H1 (cell line): ENCODE results near the gene TOP2B. TPM values are rescaled to one million over a fixed set of nuclear protein-coding genes. Genes with fewer than 3 reads are reported as not detected.

Experiments
- CTCF ChIA-PET: fragments of 300-600 bp; sonication (Branson Sonifier 250); formaldehyde crosslinking; loops from one replicate; lab custom pipeline; 2021; ENCODE audit not compliant: partially characterized antibody; lab: Charles Lee
- POLR2A ChIA-PET: fragments of 300-600 bp; sonication (Branson Sonifier 250); formaldehyde crosslinking; loops from one replicate; lab custom pipeline; 2021; ENCODE audit warnings: inconsistent platforms; ENCODE audit not compliant: partially characterized antibody; lab: Charles Lee
- DNase-seq, 2 experiments: peaks; one replicate each; pipeline versions ENCODE4 v3.0.0 to v3.0.0-alpha.2; 2010 to 2022; ENCODE audit warnings: low spot score in 2 of 2, low read depth in 1 of 2, mixed read lengths in 1 of 2
- FAIRE-seq: peaks from 2 replicates; lab custom pipeline; 2011; peaks lifted over from hg19 to GRCh38; lab: Jason Lieb, UNC
- H2AFZ ChIP-seq: 2 replicates; pipeline ENCODE4 v1.8.1; 2012; ENCODE audit warnings: low read length, inconsistent platforms
- H2AK5ac ChIP-seq: 2 replicates; pipeline ENCODE4 v1.6.1; 2013; ENCODE audit warnings: low read depth, low read length
- H2BK120ac ChIP-seq: replicated peaks from 2 replicates; pipeline ENCODE3; 2013; ENCODE audit warnings: low read depth, low read length, inconsistent platforms
- H2BK12ac ChIP-seq: 2 replicates; pipeline ENCODE4 v1.6.1; 2013; ENCODE audit warnings: low read depth, low read length
- H2BK15ac ChIP-seq: 2 replicates; pipeline ENCODE4 v1.6.1; 2013; ENCODE audit warnings: low read length
- H2BK20ac ChIP-seq: 2 replicates; pipeline ENCODE4 v1.6.1; 2013; ENCODE audit warnings: low read length
- H2BK5ac ChIP-seq: 2 replicates; pipeline ENCODE4 v1.6.1; 2013; ENCODE audit warnings: low read depth, low read length
- H3K14ac ChIP-seq: 2 replicates; pipeline ENCODE4 v1.6.1; 2013; ENCODE audit warnings: inconsistent platforms; ENCODE audit not compliant: insufficient read length
- H3K18ac ChIP-seq: 2 replicates; pipeline ENCODE4 v1.6.1; 2013; ENCODE audit warnings: low read length; ENCODE audit errors: extremely low read depth
- H3K23ac ChIP-seq: 2 replicates; pipeline ENCODE4 v1.6.1; 2013; ENCODE audit warnings: inconsistent platforms; ENCODE audit not compliant: insufficient read length
- H3K23me2 ChIP-seq: 2 replicates; pipeline ENCODE4 v1.6.1; 2013; ENCODE audit warnings: low read depth, low read length
- H3K27ac ChIP-seq: 2 replicates; pipeline ENCODE4 v1.6.1; 2011; ENCODE audit warnings: low read depth, low read length, inconsistent platforms
- H3K27me3 ChIP-seq, 4 experiments: replicated peaks in 1 of 4; 1 replicate in 1 of 4; 2 replicates in 3 of 4; pipeline versions ENCODE4 v1.6.1 to v1.8.1; 2011 to 2013; ENCODE audit warnings: low read length in 3 of 4, mild to moderate bottlenecking in 3 of 4, inconsistent platforms in 2 of 4, mixed read lengths in 2 of 4, moderate library complexity in 1 of 4; ENCODE audit not compliant: control insufficient read depth in 3 of 4, insufficient read depth in 3 of 4; ENCODE audit errors: extremely low read depth in 1 of 4
- H3K36me3 ChIP-seq, 4 experiments: 2 replicates each; pipeline versions ENCODE4 v1.6.1 to v1.8.1; 2011 to 2013; ENCODE audit warnings: mild to moderate bottlenecking in 4 of 4, low read length in 3 of 4, moderate library complexity in 2 of 4, control low read depth in 1 of 4, inconsistent platforms in 1 of 4; ENCODE audit not compliant: insufficient read depth in 4 of 4, control insufficient read depth in 2 of 4
- H3K4ac ChIP-seq: replicated peaks from 2 replicates; pipeline ENCODE3; 2013; ENCODE audit warnings: low read length, low read depth, mixed read lengths, inconsistent platforms; ENCODE audit not compliant: insufficient read length
- H3K4me1 ChIP-seq, 4 experiments: replicated peaks in 1 of 4; 1 replicate in 1 of 4; 2 replicates in 3 of 4; pipeline versions ENCODE4 v1.6.1 to v1.8.1; 2011 to 2013; ENCODE audit warnings: low read length in 3 of 4, inconsistent platforms in 2 of 4, mixed read lengths in 1 of 4; ENCODE audit not compliant: insufficient read depth in 4 of 4, control insufficient read depth in 3 of 4
- H3K4me2 ChIP-seq, 2 experiments: 2 replicates each; pipeline versions ENCODE4 v1.6.1 to v1.8.1; 2011 to 2013; ENCODE audit warnings: low read depth in 2 of 2, low read length in 2 of 2, control low read depth in 1 of 2, inconsistent platforms in 1 of 2, mild to moderate bottlenecking in 1 of 2; ENCODE audit not compliant: insufficient read depth in 1 of 2
- H3K4me3 ChIP-seq, 4 experiments: fragments of 200-600, 300-600 bp in 1 of 4; sonication (generic), shearing (Covaris generic), sonication (Bioruptor Twin) in 1 of 4; 2 replicates each; pipeline versions ENCODE4 v1.5.1 to v1.8.1; 2011 to 2016; ENCODE audit warnings: low read length in 4 of 4, low read depth in 3 of 4, control low read depth in 2 of 4, inconsistent platforms in 2 of 4, mild to moderate bottlenecking in 2 of 4, mixed read lengths in 1 of 4, moderate library complexity in 1 of 4; ENCODE audit not compliant: insufficient read depth in 2 of 4; ENCODE audit errors: extremely low read depth in 1 of 4
- H3K56ac ChIP-seq: replicated peaks from 2 replicates; pipeline ENCODE3; 2013; ENCODE audit warnings: low read depth, mild to moderate bottlenecking, mixed read lengths, low read length, inconsistent platforms; ENCODE audit not compliant: insufficient read length
- H3K79me1 ChIP-seq: 2 replicates; pipeline ENCODE4 v1.6.1; 2013; ENCODE audit warnings: low read depth, low read length, control low read depth
- H3K79me2 ChIP-seq, 2 experiments: 2 replicates each; pipeline versions ENCODE4 v1.6.1 to v1.8.1; 2012 to 2013; ENCODE audit warnings: low read length in 2 of 2, mild to moderate bottlenecking in 2 of 2, inconsistent platforms in 1 of 2; ENCODE audit not compliant: insufficient read depth in 2 of 2, control insufficient read depth in 1 of 2
- H3K9ac ChIP-seq, 4 experiments: replicated peaks in 1 of 4; 1 replicate in 1 of 4; 2 replicates in 3 of 4; pipeline versions ENCODE4 v1.6.1 to v1.8.1; 2011 to 2013; ENCODE audit warnings: low read depth in 3 of 4, low read length in 3 of 4, control low read depth in 2 of 4, mild to moderate bottlenecking in 2 of 4, moderate library complexity in 2 of 4, inconsistent platforms in 1 of 4; ENCODE audit errors: extremely low read depth in 1 of 4
- H3K9me3 ChIP-seq, 2 experiments: 2 replicates each; pipeline versions ENCODE4 v1.6.1 to v1.8.1; 2012 to 2013; ENCODE audit warnings: mild to moderate bottlenecking in 2 of 2, moderate library complexity in 2 of 2, control low read depth in 1 of 2, inconsistent platforms in 1 of 2, low read depth in 1 of 2, low read length in 1 of 2, mixed read lengths in 1 of 2; ENCODE audit not compliant: insufficient read depth in 2 of 2
- H4K20me1 ChIP-seq, 2 experiments: replicated peaks in 1 of 2; 2 replicates each; pipeline versions ENCODE3 to v1.8.1; 2011 to 2013; ENCODE audit warnings: inconsistent platforms in 2 of 2, low read length in 2 of 2, mild to moderate bottlenecking in 1 of 2; ENCODE audit not compliant: insufficient read depth in 2 of 2, control insufficient read depth in 1 of 2
- H4K5ac ChIP-seq: 2 replicates; pipeline ENCODE4 v1.6.1; 2013; ENCODE audit warnings: low read length, low read depth, mixed read lengths, inconsistent platforms; ENCODE audit not compliant: insufficient read length
- H4K8ac ChIP-seq: 2 replicates; pipeline ENCODE4 v1.8.0; 2013; ENCODE audit warnings: mild to moderate bottlenecking, moderate library complexity, low read length, inconsistent platforms; ENCODE audit not compliant: insufficient read depth; ENCODE audit errors: extremely low read depth
- H4K91ac ChIP-seq: replicated peaks from 2 replicates; pipeline ENCODE3; 2013; ENCODE audit warnings: low read length, mixed read lengths, inconsistent platforms; ENCODE audit not compliant: insufficient read length
- ATF3 ChIP-seq: IDR thresholded peaks from 2 replicates; pipeline ENCODE4 v1.6.1; 2011; ENCODE audit warnings: low read depth, mild to moderate bottlenecking, low read length; ENCODE audit not compliant: insufficient read depth
- CBX8 ChIP-seq: fragments of 300-800, 300-1000 bp; sonication (generic); IDR thresholded peaks from 2 replicates; pipeline ENCODE4 v1.7.1; 2016; ENCODE audit warnings: low read depth, low read length, borderline replicate concordance
- CHD1 ChIP-seq: IDR thresholded peaks from 2 replicates; pipeline ENCODE4 v1.6.1; 2012; ENCODE audit warnings: low read depth, low read length, improper control_type of control experiment
- PHF8 ChIP-seq: fragments of 200-600 bp; sonication (generic); conservative IDR thresholded peaks from 2 replicates; pipeline ENCODE4 v1.7.1; 2012; ENCODE audit warnings: low read depth, mild to moderate bottlenecking, inconsistent platforms, low read length, moderate library complexity
- RAD21 ChIP-seq, 2 experiments: IDR thresholded peaks in 1 of 2; conservative IDR thresholded peaks in 1 of 2; 2 replicates each; pipeline ENCODE4 v1.6.1; 2011; ENCODE audit warnings: low read depth in 2 of 2, low read length in 2 of 2, improper control_type of control experiment in 1 of 2, inconsistent platforms in 1 of 2, mild to moderate bottlenecking in 1 of 2, moderate library complexity in 1 of 2
- SAP30 ChIP-seq: fragments of 300-600 bp; sonication (generic); IDR thresholded peaks from 2 replicates; pipeline ENCODE4 v1.7.1; 2012; ENCODE audit warnings: low read length, moderate library complexity, mild to moderate bottlenecking, inconsistent platforms; ENCODE audit not compliant: insufficient read depth, insufficient replicate concordance
- SIN3A ChIP-seq, 2 experiments: IDR thresholded peaks in 1 of 2; conservative IDR thresholded peaks in 1 of 2; 2 replicates each; pipeline ENCODE4 v1.6.1; 2011 to 2012; ENCODE audit warnings: low read length in 2 of 2, improper control_type of control experiment in 1 of 2, low read depth in 1 of 2, mild to moderate bottlenecking in 1 of 2
- SP1 ChIP-seq: IDR thresholded peaks from 2 replicates; pipeline ENCODE4 v1.6.1; 2011; ENCODE audit warnings: low read depth, low read length
- TAF1 ChIP-seq: IDR thresholded peaks from 2 replicates; pipeline ENCODE4 v1.6.1; 2011; ENCODE audit warnings: mild to moderate bottlenecking, low read depth, low read length
- WGBS, 2 experiments: shearing (Covaris generic) in 1 of 2; methylation state at CpG; one replicate each; pipeline versions ENCODE4 v1.1.6 to v1.1.7; 2013 to 2015; ENCODE audit warnings: low lambda C conversion rate in 2 of 2, mixed read lengths in 2 of 2, inconsistent platforms in 1 of 2, low coverage in 1 of 2, missing lambda C conversion rate in 1 of 2; ENCODE audit not compliant: insufficient replicate concordance in 2 of 2, insufficient coverage in 1 of 2, insufficient read length in 1 of 2; ENCODE audit errors: extremely low coverage in 1 of 2, missing lambda C conversion rate in 1 of 2; 5-methylcytosine and 5-hydroxymethylcytosine counted together
- polyA plus RNA-seq, 7 experiments: library from polyadenylated mRNA; depleted of rRNA in 3 of 7; stranded (reverse) in 5 of 7; unstranded in 2 of 7; fragments of >200 nt in 5 of 7; fragments of 200-250 nt in 2 of 7; gene quantifications; 1 replicate in 5 of 7; 2 replicates in 1 of 7; 4 replicates in 1 of 7; pipeline versions ENCODE4 v1.2.1 to v1.2.3, GENCODE V29; 2011 to 2013; ENCODE audit warnings: missing spikeins in 2 of 7, mixed read lengths in 2 of 7
- total RNA-seq: library from RNA; stranded (reverse); fragmentation: NEBNext Ultra II Directional; extraction: Animal tissue kit (Norgen Biotek cat#: 25700); gene quantifications from 2 replicates; pipeline ENCODE4 v1.2.1, GENCODE V29; 2021

Gene TOP2B
- total and polyA plus RNA-seq, 2 of the 8 experiments (the other 6 are each of a cell fraction or from before 2014, with no cell fraction given): 34.9 to 206 TPM

GRCh38 chr3:25663869-25664811 is 567 bp downstream of the TOP2B start:
- FAIRE-seq: no peak
- H2AK5ac ChIP-seq: no peak overlapping the region
- WGBS, 2 experiments: 1% methylated on average over 34 of the region's 115 CpGs; no CpG with 5 or more reads in 1 of the 2 experiments
- peaks cover 14 to 46% of the 10 kb centered on the region in 2 experiments for H3K79me2 ChIP-seq
- H3K27me3 ChIP-seq: no peaks in the 10 kb centered on the region
- H3K9me3 ChIP-seq: no peaks in the 10 kb centered on the region
- no peaks in the 10 kb centered on the region for H3K36me3 ChIP-seq
- DNase-seq: peak in 1 of 2 experiments; percentile 68
- peak overlapping the region; percentile 95 for H4K8ac ChIP-seq
- peak overlapping the region; percentile 82 for H4K5ac ChIP-seq
- no peak overlapping the region for H3K56ac ChIP-seq
- H3K23ac ChIP-seq: no peak overlapping the region
- H3K14ac ChIP-seq: no peak overlapping the region
- peaks cover 0 to 11% (median 6%) of the 10 kb centered on the region in 4 experiments; a peak in 4 of 7 replicates for H3K4me1 ChIP-seq
- H3K4me2 ChIP-seq: peak overlapping the region; percentile 75 to 79
- H2BK20ac ChIP-seq: no peak overlapping the region
- H2BK5ac ChIP-seq: no peak overlapping the region; the same call in 1 of the 2 replicates
- H3K79me1 ChIP-seq: 0 out of 2 replicates have a peak, but pooled peaks cover 2% of the 10 kb centered on the region
- peak overlapping the region; percentile 94 for H4K91ac ChIP-seq
- H2BK12ac ChIP-seq: no peak overlapping the region
- peak overlapping the region; percentile 84 for H3K18ac ChIP-seq
- CTCF ChIA-PET: interaction anchor here (1.2 kb wide), 1 partner anchor 16 kb away, joined by 3 read pairs; no protein-coding TSS in a partner anchor
- peaks cover 6 to 10% of the 10 kb centered on the region in 2 experiments for H4K20me1 ChIP-seq
- H3K23me2 ChIP-seq: peaks cover 7% of the 10 kb centered on the region; the same call in 1 of the 2 replicates
- H2AFZ ChIP-seq: no peak overlapping the region
- POLR2A ChIA-PET: interaction anchor here (1.0 to 1.8 kb wide), 3 partner anchors 102 to 193 kb away, joined by 4 to 5 read pairs (median 5); partner anchors contain the start of gene NGLY1
- H3K4ac ChIP-seq: peak overlapping the region; percentile 72
- H3K4me3 ChIP-seq: peak overlapping the region; percentile 60 to 86 (median 77)
- H3K9ac ChIP-seq: peak overlapping the region; percentile 86 to 97 (median 94)
- H3K27ac ChIP-seq: peak overlapping the region; percentile 94
- no peak overlapping the region for H2BK120ac ChIP-seq
- no peak overlapping the region for H2BK15ac ChIP-seq
- peak; percentile 77 for TF ChIP-seq PHF8
- TF ChIP-seq TAF1: peak; percentile 71
- TF ChIP-seq SAP30: no peak
- peak in 1 of 2 experiments; percentile 30; a peak in 1 of 4 replicates for TF ChIP-seq SIN3A (conservative IDR thresholded peaks at IDR 0.05 in 1 of 2, IDR thresholded peaks at IDR 0.05 in 1 of 2; ENCODE audit: low read depth in 1 of 2, low read length in 2 of 2)
- no peak for TF ChIP-seq SP1
- TF ChIP-seq CBX8: no peak
- TF ChIP-seq ATF3: no peak
- peak; percentile 52; the same call in 1 of the 2 replicates for TF ChIP-seq CHD1
- no peak for TF ChIP-seq RAD21 (IDR thresholded peaks at IDR 0.05 in 1 of 2, conservative IDR thresholded peaks at IDR 0.05 in 1 of 2; ENCODE audit: low read depth in 2 of 2, low read length in 2 of 2)
